H1 (cell line): Measurements from ENCODE around the gene KHDRBS1. TPM values are rescaled to one million over a fixed set of nuclear protein-coding genes. Genes with fewer than 3 reads are reported as not detected.

Source experiments
- CTCF ChIA-PET: fragments of 300-600 bp; sonication (Branson Sonifier 250); formaldehyde crosslinking; loops from one replicate; lab custom pipeline; 2021; ENCODE audit not compliant: partially characterized antibody; lab: Charles Lee
- POLR2A ChIA-PET: fragments of 300-600 bp; sonication (Branson Sonifier 250); formaldehyde crosslinking; loops from one replicate; lab custom pipeline; 2021; ENCODE audit warnings: inconsistent platforms; ENCODE audit not compliant: partially characterized antibody; lab: Charles Lee
- DNase-seq, 2 experiments: peaks; one replicate each; pipeline versions ENCODE4 v3.0.0 to v3.0.0-alpha.2; 2010 to 2022; ENCODE audit warnings: low spot score in 2 of 2, low read depth in 1 of 2, mixed read lengths in 1 of 2
- FAIRE-seq: peaks from 2 replicates; lab custom pipeline; 2011; peaks lifted over from hg19 to GRCh38; lab: Jason Lieb, UNC
- H2AFZ ChIP-seq: 2 replicates; pipeline ENCODE4 v1.8.1; 2012; ENCODE audit warnings: low read length, inconsistent platforms
- H2AK5ac ChIP-seq: 2 replicates; pipeline ENCODE4 v1.6.1; 2013; ENCODE audit warnings: low read depth, low read length
- H2BK120ac ChIP-seq: replicated peaks from 2 replicates; pipeline ENCODE3; 2013; ENCODE audit warnings: low read depth, low read length, inconsistent platforms
- H2BK12ac ChIP-seq: 2 replicates; pipeline ENCODE4 v1.6.1; 2013; ENCODE audit warnings: low read depth, low read length
- H2BK15ac ChIP-seq: 2 replicates; pipeline ENCODE4 v1.6.1; 2013; ENCODE audit warnings: low read length
- H2BK20ac ChIP-seq: 2 replicates; pipeline ENCODE4 v1.6.1; 2013; ENCODE audit warnings: low read length
- H2BK5ac ChIP-seq: 2 replicates; pipeline ENCODE4 v1.6.1; 2013; ENCODE audit warnings: low read depth, low read length
- H3K14ac ChIP-seq: 2 replicates; pipeline ENCODE4 v1.6.1; 2013; ENCODE audit warnings: inconsistent platforms; ENCODE audit not compliant: insufficient read length
- H3K18ac ChIP-seq: 2 replicates; pipeline ENCODE4 v1.6.1; 2013; ENCODE audit warnings: low read length; ENCODE audit errors: extremely low read depth
- H3K23ac ChIP-seq: 2 replicates; pipeline ENCODE4 v1.6.1; 2013; ENCODE audit warnings: inconsistent platforms; ENCODE audit not compliant: insufficient read length
- H3K23me2 ChIP-seq: 2 replicates; pipeline ENCODE4 v1.6.1; 2013; ENCODE audit warnings: low read depth, low read length
- H3K27ac ChIP-seq: 2 replicates; pipeline ENCODE4 v1.6.1; 2011; ENCODE audit warnings: low read depth, low read length, inconsistent platforms
- H3K27me3 ChIP-seq, 4 experiments: replicated peaks in 1 of 4; 1 replicate in 1 of 4; 2 replicates in 3 of 4; pipeline versions ENCODE4 v1.6.1 to v1.8.1; 2011 to 2013; ENCODE audit warnings: low read length in 3 of 4, mild to moderate bottlenecking in 3 of 4, inconsistent platforms in 2 of 4, mixed read lengths in 2 of 4, moderate library complexity in 1 of 4; ENCODE audit not compliant: control insufficient read depth in 3 of 4, insufficient read depth in 3 of 4; ENCODE audit errors: extremely low read depth in 1 of 4
- H3K36me3 ChIP-seq, 4 experiments: 2 replicates each; pipeline versions ENCODE4 v1.6.1 to v1.8.1; 2011 to 2013; ENCODE audit warnings: mild to moderate bottlenecking in 4 of 4, low read length in 3 of 4, moderate library complexity in 2 of 4, control low read depth in 1 of 4, inconsistent platforms in 1 of 4; ENCODE audit not compliant: insufficient read depth in 4 of 4, control insufficient read depth in 2 of 4
- H3K4ac ChIP-seq: replicated peaks from 2 replicates; pipeline ENCODE3; 2013; ENCODE audit warnings: low read length, low read depth, mixed read lengths, inconsistent platforms; ENCODE audit not compliant: insufficient read length
- H3K4me1 ChIP-seq, 4 experiments: replicated peaks in 1 of 4; 1 replicate in 1 of 4; 2 replicates in 3 of 4; pipeline versions ENCODE4 v1.6.1 to v1.8.1; 2011 to 2013; ENCODE audit warnings: low read length in 3 of 4, inconsistent platforms in 2 of 4, mixed read lengths in 1 of 4; ENCODE audit not compliant: insufficient read depth in 4 of 4, control insufficient read depth in 3 of 4
- H3K4me2 ChIP-seq, 2 experiments: 2 replicates each; pipeline versions ENCODE4 v1.6.1 to v1.8.1; 2011 to 2013; ENCODE audit warnings: low read depth in 2 of 2, low read length in 2 of 2, control low read depth in 1 of 2, inconsistent platforms in 1 of 2, mild to moderate bottlenecking in 1 of 2; ENCODE audit not compliant: insufficient read depth in 1 of 2
- H3K4me3 ChIP-seq, 4 experiments: fragments of 200-600, 300-600 bp in 1 of 4; sonication (generic), shearing (Covaris generic), sonication (Bioruptor Twin) in 1 of 4; 2 replicates each; pipeline versions ENCODE4 v1.5.1 to v1.8.1; 2011 to 2016; ENCODE audit warnings: low read length in 4 of 4, low read depth in 3 of 4, control low read depth in 2 of 4, inconsistent platforms in 2 of 4, mild to moderate bottlenecking in 2 of 4, mixed read lengths in 1 of 4, moderate library complexity in 1 of 4; ENCODE audit not compliant: insufficient read depth in 2 of 4; ENCODE audit errors: extremely low read depth in 1 of 4
- H3K56ac ChIP-seq: replicated peaks from 2 replicates; pipeline ENCODE3; 2013; ENCODE audit warnings: low read depth, mild to moderate bottlenecking, mixed read lengths, low read length, inconsistent platforms; ENCODE audit not compliant: insufficient read length
- H3K79me1 ChIP-seq: 2 replicates; pipeline ENCODE4 v1.6.1; 2013; ENCODE audit warnings: low read depth, low read length, control low read depth
- H3K79me2 ChIP-seq, 2 experiments: 2 replicates each; pipeline versions ENCODE4 v1.6.1 to v1.8.1; 2012 to 2013; ENCODE audit warnings: low read length in 2 of 2, mild to moderate bottlenecking in 2 of 2, inconsistent platforms in 1 of 2; ENCODE audit not compliant: insufficient read depth in 2 of 2, control insufficient read depth in 1 of 2
- H3K9ac ChIP-seq, 4 experiments: replicated peaks in 1 of 4; 1 replicate in 1 of 4; 2 replicates in 3 of 4; pipeline versions ENCODE4 v1.6.1 to v1.8.1; 2011 to 2013; ENCODE audit warnings: low read depth in 3 of 4, low read length in 3 of 4, control low read depth in 2 of 4, mild to moderate bottlenecking in 2 of 4, moderate library complexity in 2 of 4, inconsistent platforms in 1 of 4; ENCODE audit errors: extremely low read depth in 1 of 4
- H3K9me3 ChIP-seq, 2 experiments: 2 replicates each; pipeline versions ENCODE4 v1.6.1 to v1.8.1; 2012 to 2013; ENCODE audit warnings: mild to moderate bottlenecking in 2 of 2, moderate library complexity in 2 of 2, control low read depth in 1 of 2, inconsistent platforms in 1 of 2, low read depth in 1 of 2, low read length in 1 of 2, mixed read lengths in 1 of 2; ENCODE audit not compliant: insufficient read depth in 2 of 2
- H4K20me1 ChIP-seq, 2 experiments: replicated peaks in 1 of 2; 2 replicates each; pipeline versions ENCODE3 to v1.8.1; 2011 to 2013; ENCODE audit warnings: inconsistent platforms in 2 of 2, low read length in 2 of 2, mild to moderate bottlenecking in 1 of 2; ENCODE audit not compliant: insufficient read depth in 2 of 2, control insufficient read depth in 1 of 2
- H4K5ac ChIP-seq: 2 replicates; pipeline ENCODE4 v1.6.1; 2013; ENCODE audit warnings: low read length, low read depth, mixed read lengths, inconsistent platforms; ENCODE audit not compliant: insufficient read length
- H4K8ac ChIP-seq: 2 replicates; pipeline ENCODE4 v1.8.0; 2013; ENCODE audit warnings: mild to moderate bottlenecking, moderate library complexity, low read length, inconsistent platforms; ENCODE audit not compliant: insufficient read depth; ENCODE audit errors: extremely low read depth
- H4K91ac ChIP-seq: replicated peaks from 2 replicates; pipeline ENCODE3; 2013; ENCODE audit warnings: low read length, mixed read lengths, inconsistent platforms; ENCODE audit not compliant: insufficient read length
- ASH2L ChIP-seq: fragments of 200-600, 300-600 bp; sonication (generic); IDR thresholded peaks from one replicate; pipeline ENCODE4 v1.7.1; 2017; ENCODE audit warnings: low read length
- BACH1 ChIP-seq: IDR thresholded peaks from 2 replicates; pipeline ENCODE4 v1.6.1; 2012; ENCODE audit warnings: low read length, improper control_type of control experiment
- BRCA1 ChIP-seq: IDR thresholded peaks from 2 replicates; pipeline ENCODE4 v1.6.1; 2012; ENCODE audit warnings: low read depth, low read length, improper control_type of control experiment
- CBX8 ChIP-seq: fragments of 300-800, 300-1000 bp; sonication (generic); IDR thresholded peaks from 2 replicates; pipeline ENCODE4 v1.7.1; 2016; ENCODE audit warnings: low read depth, low read length, borderline replicate concordance
- FOSL1 ChIP-seq: IDR thresholded peaks from 2 replicates; pipeline ENCODE4 v1.6.1; 2011; ENCODE audit warnings: mild to moderate bottlenecking, low read depth, low read length, moderate library complexity; ENCODE audit not compliant: insufficient read depth
- HDAC2 ChIP-seq, 2 experiments: fragments of 300-600 bp in 1 of 2; sonication (generic) in 1 of 2; IDR thresholded peaks; 2 replicates each; pipeline ENCODE4 v1.6.1; 2011 to 2012; ENCODE audit warnings: low read depth in 2 of 2, low read length in 2 of 2, mild to moderate bottlenecking in 2 of 2, moderate library complexity in 2 of 2, borderline replicate concordance in 1 of 2, inconsistent platforms in 1 of 2
- POLR2AphosphoS5 ChIP-seq: IDR thresholded peaks from 2 replicates; pipeline ENCODE4 v1.6.1; 2011; ENCODE audit warnings: low read depth, low read length
- SAP30 ChIP-seq: fragments of 300-600 bp; sonication (generic); IDR thresholded peaks from 2 replicates; pipeline ENCODE4 v1.7.1; 2012; ENCODE audit warnings: low read length, moderate library complexity, mild to moderate bottlenecking, inconsistent platforms; ENCODE audit not compliant: insufficient read depth, insufficient replicate concordance
- SIN3A ChIP-seq, 2 experiments: IDR thresholded peaks in 1 of 2; conservative IDR thresholded peaks in 1 of 2; 2 replicates each; pipeline ENCODE4 v1.6.1; 2011 to 2012; ENCODE audit warnings: low read length in 2 of 2, improper control_type of control experiment in 1 of 2, low read depth in 1 of 2, mild to moderate bottlenecking in 1 of 2
- SIX5 ChIP-seq: IDR thresholded peaks from 2 replicates; pipeline ENCODE4 v1.6.1; 2011; ENCODE audit warnings: mild to moderate bottlenecking, low read depth, low read length
- SP2 ChIP-seq: IDR thresholded peaks from 2 replicates; pipeline ENCODE4 v1.6.1; 2012; ENCODE audit warnings: mild to moderate bottlenecking, low read length, inconsistent platforms
- WGBS, 2 experiments: shearing (Covaris generic) in 1 of 2; methylation state at CpG; one replicate each; pipeline versions ENCODE4 v1.1.6 to v1.1.7; 2013 to 2015; ENCODE audit warnings: low lambda C conversion rate in 2 of 2, mixed read lengths in 2 of 2, inconsistent platforms in 1 of 2, low coverage in 1 of 2, missing lambda C conversion rate in 1 of 2; ENCODE audit not compliant: insufficient replicate concordance in 2 of 2, insufficient coverage in 1 of 2, insufficient read length in 1 of 2; ENCODE audit errors: extremely low coverage in 1 of 2, missing lambda C conversion rate in 1 of 2; 5-methylcytosine and 5-hydroxymethylcytosine counted together
- polyA plus RNA-seq, 7 experiments: library from polyadenylated mRNA; depleted of rRNA in 3 of 7; stranded (reverse) in 5 of 7; unstranded in 2 of 7; fragments of >200 nt in 5 of 7; fragments of 200-250 nt in 2 of 7; gene quantifications; 1 replicate in 5 of 7; 2 replicates in 1 of 7; 4 replicates in 1 of 7; pipeline versions ENCODE4 v1.2.1 to v1.2.3, GENCODE V29; 2011 to 2013; ENCODE audit warnings: missing spikeins in 2 of 7, mixed read lengths in 2 of 7
- total RNA-seq: library from RNA; stranded (reverse); fragmentation: NEBNext Ultra II Directional; extraction: Animal tissue kit (Norgen Biotek cat#: 25700); gene quantifications from 2 replicates; pipeline ENCODE4 v1.2.1, GENCODE V29; 2021

The KHDRBS1 gene
- total and polyA plus RNA-seq, 2 of the 8 experiments (the other 6 are each of a cell fraction or from before 2014, with no cell fraction given) = 53.8 to 284 TPM

DNA sequence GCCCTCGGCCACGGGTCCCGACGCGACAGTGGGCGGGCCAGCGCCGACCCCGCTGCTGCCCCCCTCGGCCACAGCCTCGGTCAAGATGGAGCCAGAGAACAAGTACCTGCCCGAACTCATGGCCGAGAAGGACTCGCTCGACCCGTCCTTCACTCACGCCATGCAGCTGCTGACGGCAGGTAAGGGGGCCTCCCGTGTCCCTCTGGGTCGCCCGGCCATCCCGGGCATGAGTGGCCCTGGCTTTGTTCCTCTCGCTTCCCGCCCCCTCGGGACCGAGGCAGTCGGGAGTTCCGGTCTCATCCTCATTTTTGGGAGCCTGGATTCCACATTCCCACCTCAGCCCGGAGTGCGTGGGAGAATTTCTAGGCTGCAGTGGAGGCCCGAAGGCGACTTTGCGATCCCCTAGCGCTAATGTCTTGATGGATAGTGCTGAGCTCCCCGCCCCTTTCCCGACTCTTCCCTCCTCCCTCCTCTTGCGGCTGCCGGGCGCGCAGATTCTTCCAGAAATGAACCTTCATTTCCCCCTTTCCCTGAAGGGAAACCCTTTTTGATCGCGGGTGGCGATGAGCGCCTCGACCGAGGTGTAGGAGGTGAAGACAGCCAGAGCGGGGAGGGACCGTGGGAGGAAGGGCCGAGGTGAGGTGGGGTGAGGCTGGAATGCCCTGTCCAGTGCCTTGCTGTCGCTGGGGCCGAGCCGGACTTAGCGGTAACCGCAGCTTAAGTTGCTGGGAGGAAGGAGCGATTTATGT, 705 bp downstream of the KHDRBS1 start:
- H3K27ac ChIP-seq = peak overlapping the region; percentile 91
- peak overlapping the region; percentile 91 for H4K8ac ChIP-seq
- H3K36me3 ChIP-seq = peaks cover 0 to 7% (median 3%) of the 10 kb centered on the region in 4 experiments; a peak in 4 of 8 replicates
- peaks cover 5% of the 10 kb centered on the region for H3K23me2 ChIP-seq
- peak overlapping the region; percentile 85 to 89 for H3K4me2 ChIP-seq
- no peak overlapping the region for H2BK20ac ChIP-seq
- H3K4me1 ChIP-seq = peaks cover 0 to 7% (median 6%) of the 10 kb centered on the region in 4 experiments; a peak in 6 of 7 replicates
- WGBS, 2 experiments = 1% methylated on average over 43 of the region's 55 CpGs; no CpG with 5 or more reads in 1 of the 2 experiments
- peaks cover 37 to 56% of the 10 kb centered on the region in 2 experiments for H3K79me2 ChIP-seq
- ChIA-PET CTCF (interaction anchor here (2.2 kb wide), 1 partner anchor 10 kb away, joined by 15 read pairs; no protein-coding TSS in a partner anchor), POLR2A (interaction anchor here (0.6 to 5.2 kb wide), 17 partner anchors 10 to 234 kb away, joined by 3 to 49 read pairs (median 3); partner anchors contain the start of gene TMEM39B)
- H3K79me1 ChIP-seq = no peaks in the 10 kb centered on the region
- peak overlapping the region; percentile 95 for H3K56ac ChIP-seq
- peak overlapping the region; percentile 65 to 98 (median 95) for H3K4me3 ChIP-seq
- no peak overlapping the region for H2AFZ ChIP-seq
- DNase-seq (peak in 1 of 2 experiments; percentile 59), FAIRE-seq (no peak)
- H2BK120ac ChIP-seq = peak overlapping the region; percentile 54
- no peaks in the 10 kb centered on the region for H3K9me3 ChIP-seq
- peak overlapping the region; percentile 57 to 99 (median 94) for H3K9ac ChIP-seq
- H3K27me3 ChIP-seq = no peaks in the 10 kb centered on the region
- H2BK15ac ChIP-seq = no peak overlapping the region
- H3K4ac ChIP-seq = no peak overlapping the region
- peak overlapping the region; percentile 70 for H4K5ac ChIP-seq
- peak overlapping the region; percentile 99 for H3K18ac ChIP-seq
- H2BK5ac ChIP-seq = peak overlapping the region; percentile 95
- H4K20me1 ChIP-seq = peaks cover 22 to 23% of the 10 kb centered on the region in 2 experiments
- no peak overlapping the region for H3K23ac ChIP-seq
- peak overlapping the region; percentile 96 for H4K91ac ChIP-seq
- no peak overlapping the region for H2AK5ac ChIP-seq
- H2BK12ac ChIP-seq = peak overlapping the region; percentile 27; the same call in 1 of the 2 replicates
- no peak overlapping the region for H3K14ac ChIP-seq
- TF ChIP-seq SIX5 = no peak
- no peak for TF ChIP-seq ASH2L
- TF ChIP-seq FOSL1 = no peak
- 0 out of 4 replicates have a peak, but pooled peaks of 1 of the 2 experiments have one; percentile 0 for TF ChIP-seq HDAC2 (IDR thresholded peaks at IDR 0.05; ENCODE audit: borderline replicate concordance in 1 of 2, low read depth in 2 of 2, low read length in 2 of 2)
- no peak for TF ChIP-seq BACH1
- TF ChIP-seq SIN3A (conservative IDR thresholded peaks at IDR 0.05 in 1 of 2, IDR thresholded peaks at IDR 0.05 in 1 of 2; ENCODE audit: low read depth in 1 of 2, low read length in 2 of 2) = peak; percentile 40 to 41; a peak in 1 of 4 replicates
- no peak for TF ChIP-seq BRCA1
- 0 out of 2 replicates have a peak, but pooled peaks have one; percentile 7 for TF ChIP-seq POLR2AphosphoS5
- TF ChIP-seq SAP30 = peak; percentile 38
- no peak for TF ChIP-seq CBX8
- no peak for TF ChIP-seq SP2
